C4-2B (cell line): ENCODE results near the gene FTH1.

Experiments used
- ZFX ChIP-seq: fragments of 450-650 bp; IDR thresholded peaks from 2 replicates; pipeline ENCODE4 v1.6.1; 2017
- TF ChIP-seq, protein P1 (sequence below): fragments of 450-650 bp; conservative IDR thresholded peaks from 2 replicates; pipeline ENCODE4 v1.5.1; 2017; ENCODE audit warnings: mild to moderate bottlenecking

- TF ChIP-seq, protein P1, sequence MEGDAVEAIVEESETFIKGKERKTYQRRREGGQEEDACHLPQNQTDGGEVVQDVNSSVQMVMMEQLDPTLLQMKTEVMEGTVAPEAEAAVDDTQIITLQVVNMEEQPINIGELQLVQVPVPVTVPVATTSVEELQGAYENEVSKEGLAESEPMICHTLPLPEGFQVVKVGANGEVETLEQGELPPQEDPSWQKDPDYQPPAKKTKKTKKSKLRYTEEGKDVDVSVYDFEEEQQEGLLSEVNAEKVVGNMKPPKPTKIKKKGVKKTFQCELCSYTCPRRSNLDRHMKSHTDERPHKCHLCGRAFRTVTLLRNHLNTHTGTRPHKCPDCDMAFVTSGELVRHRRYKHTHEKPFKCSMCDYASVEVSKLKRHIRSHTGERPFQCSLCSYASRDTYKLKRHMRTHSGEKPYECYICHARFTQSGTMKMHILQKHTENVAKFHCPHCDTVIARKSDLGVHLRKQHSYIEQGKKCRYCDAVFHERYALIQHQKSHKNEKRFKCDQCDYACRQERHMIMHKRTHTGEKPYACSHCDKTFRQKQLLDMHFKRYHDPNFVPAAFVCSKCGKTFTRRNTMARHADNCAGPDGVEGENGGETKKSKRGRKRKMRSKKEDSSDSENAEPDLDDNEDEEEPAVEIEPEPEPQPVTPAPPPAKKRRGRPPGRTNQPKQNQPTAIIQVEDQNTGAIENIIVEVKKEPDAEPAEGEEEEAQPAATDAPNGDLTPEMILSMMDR: no peak
- no peak for TF ChIP-seq ZFX
These were observed 4.5 kb downstream of the FTH1 start for GRCh38 chr11:61963016-61963281.
